Mucosa of gallbladder (tissue), 1 donor: ENCODE measurements around the gene NDC1. TPM values are rescaled to one million over a fixed set of nuclear protein-coding genes. Genes with fewer than 3 reads are reported as not detected.
"Not testable (repeated sequence)": the region's sequence is repeated elsewhere in the genome, so short reads cannot be mapped to it uniquely, and the experiment has no call there.

Experiments
- DNase-seq: peaks from one replicate; pipeline ENCODE4 v3.0.0-alpha.2; 2020; ENCODE audit warnings: low spot score
- total RNA-seq: library from RNA; stranded (reverse); gene quantifications from one replicate; pipeline ENCODE4 v1.2.1, GENCODE V29; 2021
- donor health status: DM: no; HTN: no; CAD: no.

NDC1 gene
- total RNA-seq = 9.7 TPM

GRCh38 chr1:53837924-53838653 is at the start of gene NDC1:
Gene NDC1 (minus strand): TSS chr1:53838296. CDS start chr1:53838261, 35 bp downstream.
- DNase-seq = peak; percentile 95

GRCh38 chr1:53883600-53883999 is 45.5 kb upstream of the NDC1 start:
- DNase-seq = not testable (repeated sequence)

- DNase-seq = not testable (repeated sequence)
Observed at GRCh38 chr1:53881853-53882252, 43.8 kb upstream of the NDC1 start.

- DNase-seq = no peak
Observed at GRCh38 chr1:53878492-53879105, 40.5 kb upstream of the NDC1 start.

GRCh38 chr1:53875150-53875549 is 37.1 kb upstream of the NDC1 start:
- DNase-seq = not testable (repeated sequence)

- DNase-seq = no peak
Observed at GRCh38 chr1:53871773-53872484, 33.8 kb upstream of the NDC1 start.

- no peak for DNase-seq
Observed at GRCh38 chr1:53871221-53871620, 33.1 kb upstream of the NDC1 start.

- no peak for DNase-seq
Observed at GRCh38 chr1:53869454-53870117, 31.5 kb upstream of the NDC1 start.

GRCh38 chr1:53868565-53868964 is 30.5 kb upstream of the NDC1 start:
- DNase-seq = no peak

GRCh38 chr1:53862507-53862906 is 24.4 kb upstream of the NDC1 start:
- DNase-seq = no peak

GRCh38 chr1:53860967-53861411 is 22.9 kb upstream of the NDC1 start:
- peak; percentile 27 for DNase-seq

GRCh38 chr1:53851571-53852285 is 13.6 kb upstream of the NDC1 start:
- DNase-seq = no peak

- no peak for DNase-seq
Observed at GRCh38 chr1:53850082-53850673, 12.1 kb upstream of the NDC1 start.

GRCh38 chr1:53847980-53848379 is 9.9 kb upstream of the NDC1 start:
- DNase-seq = no peak

GRCh38 chr1:53842347-53842746 is 4.3 kb upstream of the NDC1 start:
- no peak for DNase-seq

- DNase-seq = no peak
Observed at GRCh38 chr1:53838654-53838974, 518 bp upstream of the NDC1 start.

GRCh38 chr1:53837646-53837923 is 511 bp downstream of the NDC1 start:
- DNase-seq = no peak

GRCh38 chr1:53835491-53835890 is 2.6 kb downstream of the NDC1 start:
- DNase-seq = no peak

GRCh38 chr1:53834776-53835175 is 3.3 kb downstream of the NDC1 start:
- DNase-seq = no peak

- no peak for DNase-seq
Observed at GRCh38 chr1:53833393-53833792, 4.7 kb downstream of the NDC1 start.

GRCh38 chr1:53826367-53826766 is 11.7 kb downstream of the NDC1 start:
- no peak for DNase-seq

- DNase-seq = no peak
Observed at GRCh38 chr1:53825306-53825705, 12.8 kb downstream of the NDC1 start.
